GM19025 (cell line): ENCODE results near the gene GCNA.
"Not testable (repeated sequence)": the region's sequence is repeated elsewhere in the genome, so short reads cannot be mapped to it uniquely, and the experiment has no call there.

Source experiments
- ATAC-seq: cut with Tn5 transposase; IDR thresholded peaks from one replicate; pipeline ENCODE4 v1.9.1; 2021; ENCODE audit warnings: mild to moderate bottlenecking, low read depth, moderate library complexity; ENCODE audit not compliant: unreplicated experiment

Gene GCNA

GRCh38 chrX:71558920-71559319 is 19.3 kb upstream of the GCNA start:
- ATAC-seq, result no peak

GRCh38 chrX:71559773-71560172 is 18.5 kb upstream of the GCNA start:
- not testable (repeated sequence) for ATAC-seq

- ATAC-seq, result no peak
Observed at GRCh38 chrX:71563921-71564320, 14.3 kb upstream of the GCNA start.

GRCh38 chrX:71565474-71566041 is 12.7 kb upstream of the GCNA start:
- no peak for ATAC-seq

- ATAC-seq, result not testable (repeated sequence)
Observed at GRCh38 chrX:71571390-71571789, 6.8 kb upstream of the GCNA start.

- ATAC-seq, result no peak
Observed at GRCh38 chrX:71573590-71573989, 4.6 kb upstream of the GCNA start.

GRCh38 chrX:71577682-71578081 is 555 bp upstream of the GCNA start:
- ATAC-seq, result no peak

GRCh38 chrX:71579136-71579989 is 1.1 kb downstream of the GCNA start:
- ATAC-seq, result no peak

- no peak for ATAC-seq
Observed at GRCh38 chrX:71579990-71580380, 1.7 kb downstream of the GCNA start.

- ATAC-seq, result no peak
Observed at GRCh38 chrX:71581210-71581609, 3.0 kb downstream of the GCNA start.

- ATAC-seq, result no peak
Observed at GRCh38 chrX:71586929-71587328, 8.7 kb downstream of the GCNA start.

- ATAC-seq, result not testable (repeated sequence)
Observed at GRCh38 chrX:71593210-71593609, 15.0 kb downstream of the GCNA start.

- no peak for ATAC-seq
Observed at GRCh38 chrX:71599965-71600364, 21.7 kb downstream of the GCNA start.

- ATAC-seq, result no peak
Observed at GRCh38 chrX:71603618-71604017, 25.4 kb downstream of the GCNA start.

GRCh38 chrX:71604141-71604540 is 25.9 kb downstream of the GCNA start:
- ATAC-seq, result no peak

- no peak for ATAC-seq
Observed at GRCh38 chrX:71604796-71605568, 26.7 kb downstream of the GCNA start.

- no peak for ATAC-seq
Observed at GRCh38 chrX:71606536-71607216, 28.4 kb downstream of the GCNA start.

- ATAC-seq, result no peak
Observed at GRCh38 chrX:71607488-71607887, 29.3 kb downstream of the GCNA start.

- ATAC-seq, result no peak
Observed at GRCh38 chrX:71609095-71609750, 31.0 kb downstream of the GCNA start.

GRCh38 chrX:71611736-71612135 is 33.5 kb downstream of the GCNA start:
- not testable (repeated sequence) for ATAC-seq
